ENCODE data around the gene MORN3.

DNA sequence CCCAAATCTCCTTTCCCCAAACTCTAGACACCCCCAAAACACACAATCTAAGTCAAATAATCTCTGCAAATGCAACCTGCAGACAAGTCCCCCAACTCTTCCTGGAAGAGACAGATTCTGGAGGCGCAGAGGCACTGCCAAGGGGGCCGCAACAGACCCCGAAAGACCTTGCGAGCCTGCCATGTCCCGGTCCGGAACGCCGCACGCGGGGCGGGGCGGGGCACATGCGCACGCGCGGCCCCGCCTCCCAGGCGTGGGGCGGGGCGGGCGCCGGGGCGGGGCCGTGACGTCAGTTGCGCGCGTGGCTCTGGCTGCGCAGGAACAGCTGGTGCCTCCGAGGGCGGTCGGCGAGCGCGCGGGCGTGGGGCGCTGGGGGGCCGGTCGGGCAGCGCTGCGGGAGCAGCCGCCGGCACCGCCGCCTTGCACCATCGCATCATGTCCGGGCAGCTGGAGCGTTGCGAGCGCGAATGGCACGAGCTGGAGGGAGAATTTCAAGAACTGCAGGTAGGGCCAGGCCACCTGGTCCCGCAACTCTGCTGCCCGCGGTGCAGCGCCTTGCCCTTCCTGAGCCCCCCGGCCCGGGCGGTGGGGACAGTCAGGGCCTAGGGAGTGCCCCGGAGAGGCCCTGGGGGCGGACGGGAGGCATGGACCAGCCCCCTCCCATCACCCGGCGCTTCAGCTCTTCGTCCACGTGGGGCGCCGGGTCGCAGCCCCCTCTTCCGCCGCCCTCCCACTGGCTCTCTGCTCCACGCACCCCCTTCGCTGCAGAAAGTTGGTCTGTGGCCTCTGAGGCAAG lies 43.2 kb upstream of the MORN3 start, which contains the start of gene TMEM120B:
- TF ChIP-seq, protein P1, sequence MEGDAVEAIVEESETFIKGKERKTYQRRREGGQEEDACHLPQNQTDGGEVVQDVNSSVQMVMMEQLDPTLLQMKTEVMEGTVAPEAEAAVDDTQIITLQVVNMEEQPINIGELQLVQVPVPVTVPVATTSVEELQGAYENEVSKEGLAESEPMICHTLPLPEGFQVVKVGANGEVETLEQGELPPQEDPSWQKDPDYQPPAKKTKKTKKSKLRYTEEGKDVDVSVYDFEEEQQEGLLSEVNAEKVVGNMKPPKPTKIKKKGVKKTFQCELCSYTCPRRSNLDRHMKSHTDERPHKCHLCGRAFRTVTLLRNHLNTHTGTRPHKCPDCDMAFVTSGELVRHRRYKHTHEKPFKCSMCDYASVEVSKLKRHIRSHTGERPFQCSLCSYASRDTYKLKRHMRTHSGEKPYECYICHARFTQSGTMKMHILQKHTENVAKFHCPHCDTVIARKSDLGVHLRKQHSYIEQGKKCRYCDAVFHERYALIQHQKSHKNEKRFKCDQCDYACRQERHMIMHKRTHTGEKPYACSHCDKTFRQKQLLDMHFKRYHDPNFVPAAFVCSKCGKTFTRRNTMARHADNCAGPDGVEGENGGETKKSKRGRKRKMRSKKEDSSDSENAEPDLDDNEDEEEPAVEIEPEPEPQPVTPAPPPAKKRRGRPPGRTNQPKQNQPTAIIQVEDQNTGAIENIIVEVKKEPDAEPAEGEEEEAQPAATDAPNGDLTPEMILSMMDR (IDR thresholded peaks at IDR 0.05): no peak
- TF ChIP-seq POLR2AphosphoS5 (IDR thresholded peaks at IDR 0.05): peak; percentile 95 to 98 (median 96)
- TF ChIP-seq POLR2A (IDR thresholded peaks at IDR 0.05): peak; percentile 81 to 89
